SK-N-MC (cell line): Measurements from ENCODE around the gene MRFAP1L1.

Experiments used
- EZH2 ChIP-seq: fragments of 200-600 bp; sonication (generic); IDR thresholded peaks from one replicate; pipeline ENCODE4 v1.6.1; 2017; ENCODE audit warnings: antibody characterized with exemption
- FOXP2 ChIP-seq: optimal IDR thresholded peaks from 2 replicates; pipeline ENCODE3; 2011; ENCODE audit warnings: mild to moderate bottlenecking, moderate library complexity; ENCODE audit not compliant: insufficient read depth; ENCODE audit errors: extremely low read length, control extremely low read depth
- POLR2AphosphoS5 ChIP-seq: IDR thresholded peaks from 2 replicates; pipeline ENCODE4 v1.6.1; 2012; ENCODE audit warnings: mild to moderate bottlenecking, low read depth, low read length, borderline replicate concordance

- TF ChIP-seq POLR2AphosphoS5 = no peak
- no peak for TF ChIP-seq EZH2
- no peak for TF ChIP-seq FOXP2
These were observed 41.3 kb downstream of the MRFAP1L1 start for GRCh38 chr4:6668391-6668790.
